CD4-positive, CD25-positive, alpha-beta regulatory T cell (primary cell): ENCODE measurements around the gene TRIO. TPM values are rescaled to one million over a fixed set of nuclear protein-coding genes. Genes with fewer than 3 reads are reported as not detected.

ENCODE experiments used
- ATAC-seq, 2 donors: fragments of 150-1000 bp; cut with Tn5 transposase; one replicate each; pipeline ENCODE4 v1.10.0; 2021; ENCODE audit warnings: low read depth in 2 of 2, moderate number of reproducible peaks in 2 of 2, moderate library complexity in 1 of 2
- DNase-seq, 3 donors: peaks; one replicate each; pipeline versions ENCODE4 v3.0.0 to v3.0.0-alpha.2; 2012 to 2022; ENCODE audit warnings: mixed read lengths in 1 of 3
- H3K27ac ChIP-seq: one replicate; pipeline ENCODE4 v1.7.0; 2013; ENCODE audit warnings: mild to moderate bottlenecking, low read length; ENCODE audit not compliant: insufficient read depth, poor library complexity, severe bottlenecking
- H3K27me3 ChIP-seq: one replicate; pipeline ENCODE4 v1.7.0; 2013; ENCODE audit warnings: low read length; ENCODE audit not compliant: control insufficient read depth, insufficient read depth
- H3K36me3 ChIP-seq: one replicate; pipeline ENCODE4 v1.7.0; 2013; ENCODE audit warnings: mild to moderate bottlenecking, low read length, moderate library complexity; ENCODE audit not compliant: control insufficient read depth, insufficient read depth
- H3K4me1 ChIP-seq: 2 replicates; pipeline ENCODE4 v1.7.0; 2013; ENCODE audit warnings: mild to moderate bottlenecking, low read length; ENCODE audit not compliant: insufficient read depth, control insufficient read depth, poor library complexity, severe bottlenecking
- H3K4me3 ChIP-seq: one replicate; pipeline ENCODE4 v1.7.0; 2013; ENCODE audit warnings: low read depth, mild to moderate bottlenecking, low read length, moderate library complexity
- H3K9me3 ChIP-seq, 2 experiments: 1 replicate in 1 of 2; 2 replicates in 1 of 2; pipeline ENCODE4 v1.7.0; 2013; ENCODE audit warnings: low read length in 2 of 2, mild to moderate bottlenecking in 1 of 2, moderate library complexity in 1 of 2; ENCODE audit not compliant: control insufficient read depth in 2 of 2
- H3K27ac Mint-ChIP-seq, 3 donors: one replicate each; pipeline ENCODE4 v1.8.0; 2020 to 2022; ENCODE audit warnings: mild to moderate bottlenecking in 3 of 3, mixed read lengths in 3 of 3, moderate library complexity in 2 of 3
- H3K27me3 Mint-ChIP-seq: one replicate; pipeline ENCODE4 v1.8.0; 2022; ENCODE audit warnings: mild to moderate bottlenecking, mixed read lengths
- H3K36me3 Mint-ChIP-seq: one replicate; pipeline ENCODE4 v1.8.0; 2020; ENCODE audit warnings: mixed read lengths
- H3K4me1 Mint-ChIP-seq, 4 donors: one replicate each; pipeline ENCODE4 v1.8.0; 2020 to 2022; ENCODE audit warnings: mixed read lengths in 4 of 4, mild to moderate bottlenecking in 1 of 4
- H3K4me3 Mint-ChIP-seq, 4 donors: one replicate each; pipeline ENCODE4 v1.8.0; 2020 to 2022; ENCODE audit warnings: mild to moderate bottlenecking in 4 of 4, mixed read lengths in 4 of 4, moderate library complexity in 3 of 4
- H3K9me3 Mint-ChIP-seq, 7 donors: one replicate each; pipeline ENCODE4 v1.8.0; 2020 to 2022; ENCODE audit warnings: mixed read lengths in 7 of 7, mild to moderate bottlenecking in 3 of 7, moderate library complexity in 2 of 7
- polyA plus RNA-seq, 4 donors: library from polyadenylated mRNA; unstranded; fragments of 300-500 nt; fragmentation: Illumina TruSeq; gene quantifications; one replicate each; pipeline ENCODE4 v1.2.3, GENCODE V29; 2021
- total RNA-seq: library from RNA; stranded (reverse); gene quantifications from one replicate; pipeline ENCODE4 v1.2.3, GENCODE V29; 2022

Gene TRIO
- total and polyA plus RNA-seq, 5 donors from 2014 or later = 1.2 to 7.6 (median 1.8) TPM

DNA sequence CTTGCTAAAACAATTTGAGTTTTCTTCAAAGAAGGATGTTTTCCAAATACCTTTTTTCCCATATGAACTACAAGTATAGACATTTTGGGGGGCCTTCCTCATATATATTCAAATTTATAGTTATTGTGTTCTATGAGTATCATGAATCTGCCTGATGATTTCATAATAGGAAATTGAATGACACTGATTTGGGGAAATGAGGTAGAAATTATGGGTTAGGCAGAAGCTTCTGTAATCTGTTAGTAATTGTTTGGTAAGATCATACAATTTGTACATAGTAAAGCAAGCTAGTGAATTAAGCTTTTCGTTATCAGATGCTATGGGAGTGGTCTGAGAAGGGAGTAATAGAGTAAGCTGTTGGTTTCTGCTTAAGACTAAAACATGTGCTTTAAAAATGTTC is 98.0 kb downstream of the TRIO start:
- H3K27ac ChIP-seq = no peak overlapping the region
- no peak overlapping the region for H3K4me3 ChIP-seq
- Mint-ChIP-seq H3K36me3 (no peaks in the 10 kb centered on the region), H3K27me3 (peaks cover 14% of the 10 kb centered on the region), H3K4me3 (no peak overlapping the region), H3K4me1 (no peaks in the 10 kb centered on the region), H3K9me3 (peaks cover 0 to 2% (median 0%) of the 10 kb centered on the region in 7 donors), H3K27ac (no peak overlapping the region)
- DNase-seq (no peak), ATAC-seq (no peak)
- no peaks in the 10 kb centered on the region for H3K36me3 ChIP-seq
- H3K4me1 ChIP-seq = no peaks in the 10 kb centered on the region
- H3K27me3 ChIP-seq = no peaks in the 10 kb centered on the region
- no peaks in the 10 kb centered on the region for H3K9me3 ChIP-seq

DNA sequence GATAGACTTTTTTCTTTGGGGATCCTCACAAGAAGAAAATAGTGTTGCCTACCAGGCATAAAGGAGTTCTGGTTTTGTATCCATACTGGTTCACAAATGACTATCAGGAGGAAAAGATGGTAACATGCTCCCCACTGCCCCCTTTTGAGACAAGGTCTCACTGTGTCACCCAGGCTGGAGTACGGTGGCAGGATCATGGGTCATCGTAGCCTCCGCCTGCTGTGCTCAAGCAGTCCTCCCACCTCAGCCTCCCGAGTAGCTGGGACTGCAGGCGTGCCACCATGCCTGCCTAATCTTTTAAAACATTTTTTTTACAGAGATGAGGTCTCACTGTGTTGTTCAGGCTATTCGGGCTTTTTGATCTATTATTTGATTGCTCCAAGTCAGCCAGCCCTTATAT is 99.3 kb downstream of the TRIO start:
- Histone ChIP-seq H3K36me3 (no peaks in the 10 kb centered on the region), H3K27me3 (no peaks in the 10 kb centered on the region), H3K4me3 (no peak overlapping the region), H3K9me3 (no peaks in the 10 kb centered on the region), H3K27ac (no peak overlapping the region), H3K4me1 (no peaks in the 10 kb centered on the region)
- peaks cover 0 to 2% (median 0%) of the 10 kb centered on the region in 7 donors for H3K9me3 Mint-ChIP-seq
- no peaks in the 10 kb centered on the region for H3K4me1 Mint-ChIP-seq
- peaks cover 19% of the 10 kb centered on the region for H3K27me3 Mint-ChIP-seq
- H3K4me3 Mint-ChIP-seq = no peak overlapping the region
- H3K27ac Mint-ChIP-seq = no peak overlapping the region
- DNase-seq (no peak), ATAC-seq (no peak)
- H3K36me3 Mint-ChIP-seq = no peaks in the 10 kb centered on the region

- Histone ChIP-seq H3K4me1 (no peaks in the 10 kb centered on the region), H3K27ac (no peak overlapping the region), H3K36me3 (no peaks in the 10 kb centered on the region), H3K27me3 (no peaks in the 10 kb centered on the region), H3K4me3 (no peak overlapping the region), H3K9me3 (no peaks in the 10 kb centered on the region)
- Mint-ChIP-seq H3K27ac (no peak overlapping the region), H3K4me3 (no peak overlapping the region), H3K36me3 (no peaks in the 10 kb centered on the region), H3K4me1 (no peaks in the 10 kb centered on the region), H3K9me3 (peaks cover 0 to 2% (median 0%) of the 10 kb centered on the region in 7 donors), H3K27me3 (peaks cover 21% of the 10 kb centered on the region)
- ATAC-seq = no peak
- no peak for DNase-seq
Measured at GRCh38 chr5:14242871-14243383, 99.8 kb downstream of the TRIO start.

- H3K27ac Mint-ChIP-seq = no peak overlapping the region
- H3K4me3 Mint-ChIP-seq = no peak overlapping the region
- no peak overlapping the region for H3K27ac ChIP-seq
- no peaks in the 10 kb centered on the region for H3K4me1 Mint-ChIP-seq
- no peaks in the 10 kb centered on the region for H3K36me3 Mint-ChIP-seq
- DNase-seq = no peak
- H3K27me3 Mint-ChIP-seq = peaks cover 21% of the 10 kb centered on the region
- peaks cover 1% of the 10 kb centered on the region for H3K27me3 ChIP-seq
- H3K9me3 ChIP-seq = no peaks in the 10 kb centered on the region
- H3K36me3 ChIP-seq = no peaks in the 10 kb centered on the region
- ATAC-seq = no peak
- H3K9me3 Mint-ChIP-seq = peaks cover 0 to 2% (median 0%) of the 10 kb centered on the region in 7 donors
- H3K4me1 ChIP-seq = no peaks in the 10 kb centered on the region
- H3K4me3 ChIP-seq = no peak overlapping the region
Measured at GRCh38 chr5:14243766-14244165, 100.6 kb downstream of the TRIO start.

- Histone ChIP-seq H3K27ac (no peak overlapping the region), H3K9me3 (no peaks in the 10 kb centered on the region), H3K36me3 (no peaks in the 10 kb centered on the region), H3K4me3 (no peak overlapping the region), H3K27me3 (peaks cover 2% of the 10 kb centered on the region), H3K4me1 (no peaks in the 10 kb centered on the region)
- DNase-seq = no peak
- H3K27me3 Mint-ChIP-seq = peaks cover 24% of the 10 kb centered on the region
- H3K9me3 Mint-ChIP-seq = no peaks in the 10 kb centered on the region
- no peaks in the 10 kb centered on the region for H3K36me3 Mint-ChIP-seq
- no peak overlapping the region for H3K27ac Mint-ChIP-seq
- no peak overlapping the region for H3K4me3 Mint-ChIP-seq
- ATAC-seq = no peak
- no peaks in the 10 kb centered on the region for H3K4me1 Mint-ChIP-seq
Measured at GRCh38 chr5:14244721-14245120, 101.6 kb downstream of the TRIO start.

DNA sequence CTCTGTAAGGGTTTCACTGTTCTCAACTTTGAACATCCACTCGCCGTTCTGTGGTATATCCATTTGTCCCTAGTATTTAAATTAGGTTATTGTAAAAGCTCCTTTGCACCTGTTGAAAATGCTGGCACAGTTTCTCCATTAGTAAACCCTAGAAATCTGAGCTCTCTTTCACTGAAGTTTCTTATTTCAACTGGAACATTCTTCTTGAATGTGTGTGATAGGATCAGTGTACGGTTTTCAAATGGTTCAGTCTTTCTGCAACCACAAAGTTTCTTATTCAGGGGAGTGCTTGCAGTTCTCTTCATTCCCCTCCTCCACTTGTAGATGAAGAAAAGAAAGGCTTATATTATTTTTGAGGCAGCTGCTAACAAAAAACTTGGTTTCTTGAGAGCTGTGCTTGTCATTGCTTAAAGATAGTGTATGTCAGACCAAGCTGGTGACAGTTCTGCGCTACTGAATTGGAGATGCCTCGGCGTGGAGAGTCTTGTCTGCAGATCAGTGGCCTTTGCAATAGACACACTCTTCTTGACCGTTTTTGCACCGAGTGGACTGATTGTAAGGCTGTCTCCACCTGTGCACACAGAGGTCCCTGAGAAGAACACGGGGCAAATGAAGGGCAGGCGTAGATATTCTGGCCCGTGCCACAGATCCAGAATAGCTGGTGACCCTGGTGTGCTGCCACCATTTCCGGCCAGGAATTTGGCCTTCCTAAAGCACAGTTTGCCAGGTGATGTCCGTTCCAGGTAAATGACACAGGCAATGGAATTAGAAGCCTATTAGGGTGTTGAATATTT is 102.2 kb downstream of the TRIO start:
- Histone ChIP-seq H3K4me1 (no peaks in the 10 kb centered on the region), H3K27ac (no peak overlapping the region), H3K27me3 (peaks cover 2% of the 10 kb centered on the region), H3K36me3 (no peaks in the 10 kb centered on the region), H3K4me3 (no peak overlapping the region), H3K9me3 (no peaks in the 10 kb centered on the region)
- Mint-ChIP-seq H3K27ac (peak overlapping the region in 1 of 3 donors; percentile 79), H3K27me3 (peaks cover 27% of the 10 kb centered on the region), H3K4me1 (no peaks in the 10 kb centered on the region), H3K4me3 (no peak overlapping the region), H3K9me3 (no peaks in the 10 kb centered on the region), H3K36me3 (no peaks in the 10 kb centered on the region)
- DNase-seq (no peak), ATAC-seq (no peak)

GRCh38 chr5:14246350-14247053 is 103.4 kb downstream of the TRIO start:
- H3K27ac Mint-ChIP-seq = peak overlapping the region in 1 of 3 donors; percentile 41
- DNase-seq (no peak), ATAC-seq (no peak)
- H3K9me3 Mint-ChIP-seq = no peaks in the 10 kb centered on the region
- peaks cover 2% of the 10 kb centered on the region for H3K27me3 ChIP-seq
- no peak overlapping the region for H3K4me3 ChIP-seq
- no peaks in the 10 kb centered on the region for H3K9me3 ChIP-seq
- no peaks in the 10 kb centered on the region for H3K4me1 Mint-ChIP-seq
- H3K27me3 Mint-ChIP-seq = peaks cover 22% of the 10 kb centered on the region
- no peak overlapping the region for H3K27ac ChIP-seq
- no peak overlapping the region for H3K4me3 Mint-ChIP-seq
- no peaks in the 10 kb centered on the region for H3K36me3 Mint-ChIP-seq
- H3K4me1 ChIP-seq = no peaks in the 10 kb centered on the region
- no peaks in the 10 kb centered on the region for H3K36me3 ChIP-seq
